ENCODE data around the gene RBM33. TPM values are rescaled to one million over a fixed set of nuclear protein-coding genes. Genes with fewer than 3 reads are reported as not detected.

The RBM33 gene
- total RNA-seq, 1 experiment from 2014 or later: 73.6 TPM

- no peaks in the 10 kb centered on the region for H3K4me1 ChIP-seq (ENCODE audit: insufficient read depth, low read length, poor library complexity, severe bottlenecking)
- H3K27ac ChIP-seq (ENCODE audit: low read depth, low read length, poor library complexity, severe bottlenecking): no peak overlapping the region
- H3K4me3 ChIP-seq (ENCODE audit: low read depth, low read length, poor library complexity, severe bottlenecking): no peak overlapping the region
- ChIA-PET POLR2A (ENCODE audit: low non-redundant PET) (no interaction called here), CTCF (no interaction called here)
- no peak for DNase-seq (ENCODE audit: low spot score)
- H3K36me3 ChIP-seq (ENCODE audit: insufficient read depth, low read length, poor library complexity, severe bottlenecking): peaks cover 18% of the 10 kb centered on the region
- H3K9me3 ChIP-seq (ENCODE audit: low read depth, low read length, poor library complexity, severe bottlenecking): peaks cover 58% of the 10 kb centered on the region
- TF ChIP-seq EZH2 (IDR thresholded peaks at IDR 0.05; ENCODE audit: borderline replicate concordance, low read depth, low read length, poor library complexity, severe bottlenecking): no peak
- TF ChIP-seq CTCF (conservative IDR thresholded peaks at IDR 0.05; ENCODE audit: low read depth, low read length): no peak
- H3K27me3 ChIP-seq (replicated peaks; ENCODE audit: insufficient read depth, low read depth, low read length, poor library complexity): no peaks in the 10 kb centered on the region
- no TSS peak for BruUV-seq (replicated peaks)
- intact Hi-C loops (cut with micrococcal nuclease; ENCODE audit: unreplicated experiment): no loop called here
Observed at GRCh38 chr7:155638366-155638765, 6.1 kb upstream of the RBM33 start.

GRCh38 chr7:155639958-155640520 is 4.4 kb upstream of the RBM33 start:
- Histone ChIP-seq H3K27me3 (replicated peaks; ENCODE audit: insufficient read depth, low read depth, low read length, poor library complexity) (no peaks in the 10 kb centered on the region), H3K36me3 (ENCODE audit: insufficient read depth, low read length, poor library complexity, severe bottlenecking) (peaks cover 18% of the 10 kb centered on the region), H3K9me3 (ENCODE audit: low read depth, low read length, poor library complexity, severe bottlenecking) (peaks cover 51% of the 10 kb centered on the region), H3K4me3 (ENCODE audit: low read depth, low read length, poor library complexity, severe bottlenecking) (no peak overlapping the region), H3K4me1 (ENCODE audit: insufficient read depth, low read length, poor library complexity, severe bottlenecking) (no peaks in the 10 kb centered on the region), H3K27ac (ENCODE audit: low read depth, low read length, poor library complexity, severe bottlenecking) (no peak overlapping the region)
- ChIA-PET CTCF (no interaction called here), POLR2A (ENCODE audit: low non-redundant PET) (no interaction called here)
- TF ChIP-seq EZH2 (IDR thresholded peaks at IDR 0.05; ENCODE audit: borderline replicate concordance, low read depth, low read length, poor library complexity, severe bottlenecking) (no peak), CTCF (conservative IDR thresholded peaks at IDR 0.05; ENCODE audit: low read depth, low read length) (no peak)
- BruUV-seq (replicated peaks): no TSS peak
- DNase-seq (ENCODE audit: low spot score): no peak
- intact Hi-C loops (cut with micrococcal nuclease; ENCODE audit: unreplicated experiment): no loop called here

GRCh38 chr7:155640629-155641028 is 3.8 kb upstream of the RBM33 start:
- CTCF ChIA-PET: no interaction called here
- Histone ChIP-seq H3K27me3 (replicated peaks; ENCODE audit: insufficient read depth, low read depth, low read length, poor library complexity) (no peaks in the 10 kb centered on the region), H3K4me3 (ENCODE audit: low read depth, low read length, poor library complexity, severe bottlenecking) (no peak overlapping the region), H3K36me3 (ENCODE audit: insufficient read depth, low read length, poor library complexity, severe bottlenecking) (peaks cover 18% of the 10 kb centered on the region), H3K4me1 (ENCODE audit: insufficient read depth, low read length, poor library complexity, severe bottlenecking) (peaks cover under 1% of the 10 kb centered on the region), H3K27ac (ENCODE audit: low read depth, low read length, poor library complexity, severe bottlenecking) (no peak overlapping the region), H3K9me3 (ENCODE audit: low read depth, low read length, poor library complexity, severe bottlenecking) (peaks cover 49% of the 10 kb centered on the region)
- TF ChIP-seq CTCF (conservative IDR thresholded peaks at IDR 0.05; ENCODE audit: low read depth, low read length): no peak
- no peak for TF ChIP-seq EZH2 (IDR thresholded peaks at IDR 0.05; ENCODE audit: borderline replicate concordance, low read depth, low read length, poor library complexity, severe bottlenecking)
- no TSS peak for BruUV-seq (replicated peaks)
- no peak for DNase-seq (ENCODE audit: low spot score)
- intact Hi-C loops (cut with micrococcal nuclease; ENCODE audit: unreplicated experiment): no loop called here
- POLR2A ChIA-PET (ENCODE audit: low non-redundant PET): no interaction called here
